ENCODE measurements around the gene PAPPA2. TPM values are rescaled to one million over a fixed set of nuclear protein-coding genes. Genes with fewer than 3 reads are reported as not detected.

PAPPA2 gene
- total and polyA plus RNA-seq, 9 of the 15 experiments (the other 6 are each of a cell fraction or from before 2014, with no cell fraction given) = 0.01 to 0.15 (median 0.05) TPM; not detected in 2

DNA sequence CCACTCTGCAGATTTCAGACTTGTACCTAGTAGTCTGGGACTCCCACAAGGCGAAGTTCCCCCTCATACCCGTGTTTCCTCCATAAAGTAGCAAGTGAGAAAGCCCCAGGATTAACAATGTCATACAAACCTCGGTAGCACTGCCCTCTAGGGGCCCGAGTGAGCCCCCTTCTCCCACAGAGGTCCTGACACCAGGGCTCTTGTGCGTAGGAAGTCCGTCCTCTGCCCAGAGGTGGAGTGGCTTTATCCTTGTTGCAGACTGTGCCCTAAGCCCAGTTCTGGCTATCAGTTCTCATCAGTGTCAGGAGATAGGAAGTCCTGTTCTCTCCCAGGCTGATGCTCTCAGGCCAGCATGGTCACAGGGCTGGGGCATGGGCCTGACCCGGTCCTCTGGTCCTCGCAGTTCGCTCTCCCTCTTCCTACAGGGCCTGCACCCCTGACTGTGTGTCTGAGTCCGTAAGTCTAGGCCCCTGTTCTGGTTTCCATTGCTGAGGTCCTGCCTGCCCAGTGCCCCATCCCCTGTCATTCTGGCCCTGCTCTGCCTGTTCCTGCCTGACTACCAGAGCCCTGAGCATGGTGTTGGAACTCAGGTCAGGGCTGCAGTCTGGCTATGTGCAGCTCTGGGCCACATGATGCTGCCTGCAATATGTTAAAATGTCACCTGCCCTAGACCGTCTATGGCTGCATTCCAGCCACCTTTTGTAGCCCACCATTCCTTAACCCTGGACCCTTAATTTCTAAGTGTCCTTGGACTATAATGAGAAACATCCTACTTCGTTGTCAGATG is 416.0 kb downstream of the PAPPA2 start (continued):
- TF ChIP-seq NEUROD1 (IDR thresholded peaks at IDR 0.05; ENCODE audit: borderline replicate concordance, low read depth, low read length, partially characterized antibody) = no peak
- TF ChIP-seq, protein P1, sequence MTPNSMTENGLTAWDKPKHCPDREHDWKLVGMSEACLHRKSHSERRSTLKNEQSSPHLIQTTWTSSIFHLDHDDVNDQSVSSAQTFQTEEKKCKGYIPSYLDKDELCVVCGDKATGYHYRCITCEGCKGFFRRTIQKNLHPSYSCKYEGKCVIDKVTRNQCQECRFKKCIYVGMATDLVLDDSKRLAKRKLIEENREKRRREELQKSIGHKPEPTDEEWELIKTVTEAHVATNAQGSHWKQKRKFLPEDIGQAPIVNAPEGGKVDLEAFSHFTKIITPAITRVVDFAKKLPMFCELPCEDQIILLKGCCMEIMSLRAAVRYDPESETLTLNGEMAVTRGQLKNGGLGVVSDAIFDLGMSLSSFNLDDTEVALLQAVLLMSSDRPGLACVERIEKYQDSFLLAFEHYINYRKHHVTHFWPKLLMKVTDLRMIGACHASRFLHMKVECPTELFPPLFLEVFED (CRISPR knock-in tag; conservative IDR thresholded peaks at IDR 0.05) = no peak
- TF ChIP-seq, protein P2, sequence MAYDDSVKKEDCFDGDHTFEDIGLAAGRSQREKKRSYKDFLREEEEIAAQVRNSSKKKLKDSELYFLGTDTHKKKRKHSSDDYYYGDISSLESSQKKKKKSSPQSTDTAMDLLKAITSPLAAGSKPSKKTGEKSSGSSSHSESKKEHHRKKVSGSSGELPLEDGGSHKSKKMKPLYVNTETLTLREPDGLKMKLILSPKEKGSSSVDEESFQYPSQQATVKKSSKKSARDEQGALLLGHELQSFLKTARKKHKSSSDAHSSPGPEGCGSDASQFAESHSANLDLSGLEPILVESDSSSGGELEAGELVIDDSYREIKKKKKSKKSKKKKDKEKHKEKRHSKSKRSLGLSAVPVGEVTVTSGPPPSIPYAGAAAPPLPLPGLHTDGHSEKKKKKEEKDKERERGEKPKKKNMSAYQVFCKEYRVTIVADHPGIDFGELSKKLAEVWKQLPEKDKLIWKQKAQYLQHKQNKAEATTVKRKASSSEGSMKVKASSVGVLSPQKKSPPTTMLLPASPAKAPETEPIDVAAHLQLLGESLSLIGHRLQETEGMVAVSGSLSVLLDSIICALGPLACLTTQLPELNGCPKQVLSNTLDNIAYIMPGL (CRISPR knock-in tag; IDR thresholded peaks at IDR 0.05) = 0 out of 2 replicates have a peak, but pooled peaks have one; percentile 29
- TF ChIP-seq COPS2 (conservative IDR thresholded peaks at IDR 0.05) = no peak
- TF ChIP-seq TRIM28 (IDR thresholded peaks at IDR 0.05) = no peak
- TF ChIP-seq GABPB1 (CRISPR knock-in tag; IDR thresholded peaks at IDR 0.05) = no peak
- TF ChIP-seq NCOR1 (IDR thresholded peaks at IDR 0.05) = no peak
- no peak for TF ChIP-seq SRSF3 (IDR thresholded peaks at IDR 0.05; ENCODE audit: insufficient read depth, low read length)
- peak; percentile 63 for TF ChIP-seq BRD9 (IDR thresholded peaks at IDR 0.05; ENCODE audit: low read depth, partially characterized antibody)
- TF ChIP-seq CHD4 (IDR thresholded peaks at IDR 0.05; ENCODE audit: insufficient read depth, insufficient replicate concordance, low read depth, low read length, poor library complexity, severe bottlenecking) = no peak
- no peak for TF ChIP-seq TAF7 (tag; IDR thresholded peaks at IDR 0.05)
- no peak for TF ChIP-seq ZEB2 (IDR thresholded peaks at IDR 0.05)
- TF ChIP-seq, protein P3, sequence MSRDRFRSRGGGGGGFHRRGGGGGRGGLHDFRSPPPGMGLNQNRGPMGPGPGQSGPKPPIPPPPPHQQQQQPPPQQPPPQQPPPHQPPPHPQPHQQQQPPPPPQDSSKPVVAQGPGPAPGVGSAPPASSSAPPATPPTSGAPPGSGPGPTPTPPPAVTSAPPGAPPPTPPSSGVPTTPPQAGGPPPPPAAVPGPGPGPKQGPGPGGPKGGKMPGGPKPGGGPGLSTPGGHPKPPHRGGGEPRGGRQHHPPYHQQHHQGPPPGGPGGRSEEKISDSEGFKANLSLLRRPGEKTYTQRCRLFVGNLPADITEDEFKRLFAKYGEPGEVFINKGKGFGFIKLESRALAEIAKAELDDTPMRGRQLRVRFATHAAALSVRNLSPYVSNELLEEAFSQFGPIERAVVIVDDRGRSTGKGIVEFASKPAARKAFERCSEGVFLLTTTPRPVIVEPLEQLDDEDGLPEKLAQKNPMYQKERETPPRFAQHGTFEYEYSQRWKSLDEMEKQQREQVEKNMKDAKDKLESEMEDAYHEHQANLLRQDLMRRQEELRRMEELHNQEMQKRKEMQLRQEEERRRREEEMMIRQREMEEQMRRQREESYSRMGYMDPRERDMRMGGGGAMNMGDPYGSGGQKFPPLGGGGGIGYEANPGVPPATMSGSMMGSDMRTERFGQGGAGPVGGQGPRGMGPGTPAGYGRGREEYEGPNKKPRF (IDR thresholded peaks at IDR 0.05; ENCODE audit: low read depth, low read length) = no peak
- TF ChIP-seq, protein P4, sequence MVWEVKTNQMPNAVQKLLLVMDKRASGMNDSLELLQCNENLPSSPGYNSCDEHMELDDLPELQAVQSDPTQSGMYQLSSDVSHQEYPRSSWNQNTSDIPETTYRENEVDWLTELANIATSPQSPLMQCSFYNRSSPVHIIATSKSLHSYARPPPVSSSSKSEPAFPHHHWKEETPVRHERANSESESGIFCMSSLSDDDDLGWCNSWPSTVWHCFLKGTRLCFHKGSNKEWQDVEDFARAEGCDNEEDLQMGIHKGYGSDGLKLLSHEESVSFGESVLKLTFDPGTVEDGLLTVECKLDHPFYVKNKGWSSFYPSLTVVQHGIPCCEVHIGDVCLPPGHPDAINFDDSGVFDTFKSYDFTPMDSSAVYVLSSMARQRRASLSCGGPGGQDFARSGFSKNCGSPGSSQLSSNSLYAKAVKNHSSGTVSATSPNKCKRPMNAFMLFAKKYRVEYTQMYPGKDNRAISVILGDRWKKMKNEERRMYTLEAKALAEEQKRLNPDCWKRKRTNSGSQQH (CRISPR knock-in tag; IDR thresholded peaks at IDR 0.05) = no peak
- TF ChIP-seq ATF1 (CRISPR knock-in tag; IDR thresholded peaks at IDR 0.05) = no peak
- TF ChIP-seq ATF1 (tag; IDR thresholded peaks at IDR 0.05) = 0 out of 2 replicates have a peak, but pooled peaks have one; percentile 40
- TF ChIP-seq TRIM24 (IDR thresholded peaks at IDR 0.05) = no peak
- TF ChIP-seq ETV1 (tag; conservative IDR thresholded peaks at IDR 0.05; ENCODE audit: low read depth) = no peak
- TF ChIP-seq MIER1 (IDR thresholded peaks at IDR 0.05; ENCODE audit: low read depth) = no peak
- no peak for TF ChIP-seq SMARCE1 (IDR thresholded peaks at IDR 0.05)
- no peak for TF ChIP-seq ZSCAN29 (IDR thresholded peaks at IDR 0.05)
- TF ChIP-seq GTF2F1 (IDR thresholded peaks at IDR 0.05; ENCODE audit: low read depth, low read length) = no peak
